ENCODE results near the gene TMIGD3.

- TF ChIP-seq CTCF (IDR thresholded peaks at IDR 0.05; ENCODE audit: borderline replicate concordance, extremely low read depth, low read length, poor library complexity, severe bottlenecking) (no peak), EZH2 (IDR thresholded peaks at IDR 0.05; ENCODE audit: borderline replicate concordance, low read depth, low read length, severe bottlenecking) (no peak)
Observed at GRCh38 chr1:111535256-111536191, 32.1 kb upstream of the TMIGD3 start.

Measured in DND-41 (cell line).